Activated B cell treated with CpG ODN at 0.5 μM for 24 hours (primary cell): ENCODE data around the gene SYNE2. TPM values are rescaled to one million over a fixed set of nuclear protein-coding genes. Genes with fewer than 3 reads are reported as not detected.

Source experiments
- ATAC-seq: fragments of 200-7000 bp; cut with Tn5 transposase; one replicate; pipeline ENCODE4 v1.10.0; 2021; ENCODE audit warnings: low read depth, mild to moderate bottlenecking, moderate library complexity
- CTCF ChIA-PET: fragments of 350-600 bp; sonication (Branson Sonifier 250); formaldehyde crosslinking; loops from one replicate; lab custom pipeline; 2021; ENCODE audit warnings: antibody characterized with exemption; lab: Charles Lee
- POLR2A ChIA-PET: fragments of 350-600 bp; sonication (Branson Sonifier 250); formaldehyde crosslinking; loops from one replicate; lab custom pipeline; 2021; ENCODE audit warnings: antibody characterized with exemption; lab: Charles Lee
- DNase-seq: peaks from one replicate; pipeline ENCODE4 v3.0.0; 2022
- H3K27ac Mint-ChIP-seq: one replicate; pipeline ENCODE4 v1.8.0; 2020; ENCODE audit warnings: mixed read lengths
- H3K27me3 Mint-ChIP-seq: one replicate; pipeline ENCODE4 v1.8.0; 2021; ENCODE audit warnings: mixed read lengths
- H3K36me3 Mint-ChIP-seq: one replicate; pipeline ENCODE4 v1.8.0; 2021; ENCODE audit warnings: low read depth, mixed read lengths
- H3K4me1 Mint-ChIP-seq: one replicate; pipeline ENCODE4 v1.8.0; 2021; ENCODE audit warnings: mixed read lengths
- H3K4me3 Mint-ChIP-seq: one replicate; pipeline ENCODE4 v1.8.0; 2020; ENCODE audit warnings: mild to moderate bottlenecking, mixed read lengths
- H3K9me3 Mint-ChIP-seq: one replicate; pipeline ENCODE4 v1.8.0; 2020; ENCODE audit warnings: mixed read lengths
- CTCF ChIP-seq: fragments of 200-600 bp; IDR thresholded peaks from one replicate; pipeline ENCODE4 v1.8.0; 2022; ENCODE audit warnings: antibody characterized with exemption, mild to moderate bottlenecking
- intact Hi-C: fragments of 100-400 bp; cut with micrococcal nuclease; formaldehyde crosslinking; loops from one replicate; pipeline ENCODE4 v1.15.1; 2024
- total RNA-seq: library from RNA; stranded (reverse); gene quantifications from 2 replicates; pipeline ENCODE4 v1.2.3, GENCODE V29; 2022

SYNE2 gene
- total RNA-seq, 1 donor from 2014 or later, result 40.1 TPM

DNA sequence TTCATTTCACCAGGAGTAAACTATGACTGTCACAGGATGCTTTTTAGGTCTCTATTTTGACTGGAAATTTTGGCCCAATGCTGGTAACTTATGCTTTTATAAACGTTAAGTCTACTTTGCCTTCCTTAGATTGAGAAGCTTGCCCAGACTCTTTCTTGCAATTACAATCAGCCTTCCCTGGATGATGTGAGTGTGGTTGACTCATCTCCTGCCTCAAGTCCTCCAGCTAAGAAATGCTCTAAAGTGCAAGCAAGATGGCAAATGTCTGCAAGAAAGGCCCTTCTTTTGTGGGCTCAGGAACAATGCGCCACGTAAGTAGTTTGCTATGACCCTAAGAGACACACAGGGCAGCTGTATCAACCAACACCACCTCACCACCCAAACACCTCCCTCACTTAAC is 96.9 kb downstream of the SYNE2 start:
- DNase-seq, result no peak
- H3K27ac Mint-ChIP-seq, result no peak overlapping the region
- H3K9me3 Mint-ChIP-seq, result no peaks in the 10 kb centered on the region
- intact Hi-C loops, result no loop called here
- peaks cover 27% of the 10 kb centered on the region for H3K36me3 Mint-ChIP-seq
- no peak for TF ChIP-seq CTCF
- POLR2A ChIA-PET, result interaction anchor here (0.6 kb wide), 1 partner anchor 1153 kb away, joined by 6 read pairs; the partner anchor contains the start of gene MAX
- no peaks in the 10 kb centered on the region for H3K27me3 Mint-ChIP-seq
- ATAC-seq, result no peak
- no peak overlapping the region for H3K4me3 Mint-ChIP-seq
- H3K4me1 Mint-ChIP-seq, result no peaks in the 10 kb centered on the region
- CTCF ChIA-PET, result no interaction called here

GRCh38 chr14:63951021-63951420 is 98.2 kb downstream of the SYNE2 start:
- no peak overlapping the region for H3K27ac Mint-ChIP-seq
- H3K36me3 Mint-ChIP-seq, result peaks cover 28% of the 10 kb centered on the region
- DNase-seq, result no peak
- ChIA-PET CTCF (no interaction called here), POLR2A (no interaction called here)
- no peaks in the 10 kb centered on the region for H3K9me3 Mint-ChIP-seq
- no peaks in the 10 kb centered on the region for H3K27me3 Mint-ChIP-seq
- H3K4me3 Mint-ChIP-seq, result no peak overlapping the region
- H3K4me1 Mint-ChIP-seq, result no peaks in the 10 kb centered on the region
- no peak for ATAC-seq
- intact Hi-C loops, result no loop called here
- TF ChIP-seq CTCF, result no peak

GRCh38 chr14:63951429-63951828 is 98.6 kb downstream of the SYNE2 start:
- Mint-ChIP-seq H3K4me1 (no peaks in the 10 kb centered on the region), H3K27me3 (no peaks in the 10 kb centered on the region), H3K4me3 (no peak overlapping the region), H3K36me3 (peaks cover 30% of the 10 kb centered on the region), H3K27ac (no peak overlapping the region), H3K9me3 (no peaks in the 10 kb centered on the region)
- no peak for DNase-seq
- ChIA-PET POLR2A (no interaction called here), CTCF (no interaction called here)
- no peak for ATAC-seq
- no peak for TF ChIP-seq CTCF
- intact Hi-C loops, result no loop called here

- peaks cover 29% of the 10 kb centered on the region for H3K36me3 Mint-ChIP-seq
- DNase-seq (no peak), ATAC-seq (no peak)
- H3K4me1 Mint-ChIP-seq, result no peaks in the 10 kb centered on the region
- ChIA-PET CTCF (no interaction called here), POLR2A (no interaction called here)
- TF ChIP-seq CTCF, result no peak
- no peak overlapping the region for H3K4me3 Mint-ChIP-seq
- no peaks in the 10 kb centered on the region for H3K27me3 Mint-ChIP-seq
- intact Hi-C loops, result no loop called here
- no peak overlapping the region for H3K27ac Mint-ChIP-seq
- H3K9me3 Mint-ChIP-seq, result no peaks in the 10 kb centered on the region
Observed at GRCh38 chr14:63952053-63952932, 99.5 kb downstream of the SYNE2 start.

DNA sequence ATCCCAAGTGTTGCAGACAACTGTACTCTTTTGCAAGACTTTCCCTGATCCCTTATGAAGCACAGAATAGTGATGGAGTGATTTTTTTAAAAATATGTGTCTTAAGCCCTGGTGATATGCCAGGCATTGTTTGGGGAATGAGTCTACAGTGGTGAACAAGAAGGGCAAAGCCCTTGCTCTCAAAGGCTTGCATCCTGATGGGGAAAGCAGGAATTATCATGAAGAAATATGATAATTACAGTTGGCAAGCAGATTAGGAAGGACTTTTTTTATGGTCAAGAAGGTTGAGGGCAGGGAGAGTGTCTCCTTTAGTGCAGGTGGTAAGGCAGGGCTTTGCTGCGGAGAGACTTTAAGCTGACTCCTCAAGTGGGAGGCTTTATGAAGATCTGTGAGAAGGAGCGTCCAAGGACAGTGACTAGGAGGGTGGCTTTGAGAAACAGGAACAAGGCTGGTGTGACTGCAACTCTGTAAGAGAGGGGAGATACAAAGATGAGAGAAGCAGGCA is 100.2 kb downstream of the SYNE2 start:
- CTCF ChIA-PET, result no interaction called here
- Mint-ChIP-seq H3K36me3 (peaks cover 27% of the 10 kb centered on the region), H3K27me3 (no peaks in the 10 kb centered on the region), H3K9me3 (no peaks in the 10 kb centered on the region), H3K4me1 (no peaks in the 10 kb centered on the region), H3K4me3 (no peak overlapping the region), H3K27ac (no peak overlapping the region)
- POLR2A ChIA-PET, result no interaction called here
- no peak for TF ChIP-seq CTCF
- no peak for ATAC-seq
- no peak for DNase-seq
- intact Hi-C loops, result no loop called here
